ENCODE results near the gene AP2A2. TPM values are rescaled to one million over a fixed set of nuclear protein-coding genes. Genes with fewer than 3 reads are reported as not detected.
A peak's percentile ranks its signal among the peaks of the same experiment; 100 is the strongest.

AP2A2 gene
- total RNA-seq, 1 experiment from 2014 or later, result 123 TPM

- no peak for TF ChIP-seq CTCF (IDR thresholded peaks at IDR 0.05)
- no peak for TF ChIP-seq POLR2AphosphoS5 (IDR thresholded peaks at IDR 0.05; ENCODE audit: low read depth, low read length)
- TF ChIP-seq TCF7L2 (IDR thresholded peaks at IDR 0.05; ENCODE audit: low read depth, low read length), result no peak
- no peak for TF ChIP-seq REST (IDR thresholded peaks at IDR 0.05; ENCODE audit: insufficient read depth in 1 of 2, low read depth in 2 of 2, low read length in 1 of 2)
- TF ChIP-seq SIN3A (IDR thresholded peaks at IDR 0.05; ENCODE audit: borderline replicate concordance, insufficient read depth, low read depth, low read length), result no peak
- ChIA-PET POLR2A (interaction anchor here (0.6 kb wide), 1 partner anchor 205 kb away, joined by 3 read pairs; no protein-coding TSS in a partner anchor), CTCF (interaction anchor here (0.7 to 0.9 kb wide), 2 partner anchors 20 to 212 kb away, joined by 4 to 8 read pairs; no protein-coding TSS in a partner anchor)
- H3K4me3 ChIP-seq (ENCODE audit: low read depth in 2 of 2, low read length in 2 of 2), result no peak overlapping the region
- no peaks in the 10 kb centered on the region for H3K9me3 ChIP-seq (ENCODE audit: control insufficient read depth, insufficient read depth, low read depth, low read length)
- ATAC-seq (no peak), DNase-seq (ENCODE audit: low read depth, low spot score) (no peak)
- intact Hi-C loops (cut with micrococcal nuclease; ENCODE audit: unreplicated experiment) (no loop called here), in situ Hi-C loops (cut with HindIII; ENCODE audit: low pct_unique_long_range_greater_than_20kb, low sequenced_read_pairs) (no loop called here)
- no TSS peak for BruUV-seq (replicated peaks)
- no peak overlapping the region for H3K27ac ChIP-seq (ENCODE audit: low read length)
- no peaks in the 10 kb centered on the region for H3K36me3 ChIP-seq (ENCODE audit: control insufficient read depth, insufficient read depth, low read length)
- peaks cover 12% of the 10 kb centered on the region; the same call in 1 of the 2 replicates for H3K4me1 ChIP-seq (ENCODE audit: control insufficient read depth, insufficient read depth, low read length)
- no peaks in the 10 kb centered on the region for H3K27me3 ChIP-seq (ENCODE audit: control insufficient read depth, insufficient read depth, low read length)
These were observed 124.4 kb downstream of the AP2A2 start for GRCh38 chr11:1049911-1050580.

GRCh38 chr11:1050581-1051355 lies 125.1 kb downstream of the AP2A2 start:
- no peaks in the 10 kb centered on the region for H3K36me3 ChIP-seq (ENCODE audit: control insufficient read depth, insufficient read depth, low read length)
- no TSS peak for BruUV-seq (replicated peaks)
- intact Hi-C loops (cut with micrococcal nuclease; ENCODE audit: unreplicated experiment), result no loop called here
- H3K27ac ChIP-seq (ENCODE audit: low read length), result no peak overlapping the region
- POLR2A ChIA-PET, result interaction anchor here (0.6 kb wide), 1 partner anchor 208 kb away, joined by 3 read pairs; the partner anchor contains the start of genes POLR2L and TSPAN4
- H3K4me1 ChIP-seq (ENCODE audit: control insufficient read depth, insufficient read depth, low read length), result peaks cover 12% of the 10 kb centered on the region; the same call in 1 of the 2 replicates
- CTCF ChIA-PET, result interaction anchor here (0.5 to 1.0 kb wide), 6 partner anchors 11 to 459 kb away, joined by 3 to 8 read pairs (median 4); no protein-coding TSS in a partner anchor
- TF ChIP-seq REST (IDR thresholded peaks at IDR 0.05; ENCODE audit: insufficient read depth in 1 of 2, low read depth in 2 of 2, low read length in 1 of 2), result peak in 1 of 2 experiments; percentile 77; a peak in 2 of 4 replicates
- TF ChIP-seq TCF7L2 (IDR thresholded peaks at IDR 0.05; ENCODE audit: low read depth, low read length), result no peak
- TF ChIP-seq POLR2AphosphoS5 (IDR thresholded peaks at IDR 0.05; ENCODE audit: low read depth, low read length), result peak; percentile 47; the same call in 1 of the 2 replicates
- TF ChIP-seq SIN3A (IDR thresholded peaks at IDR 0.05; ENCODE audit: borderline replicate concordance, insufficient read depth, low read depth, low read length), result no peak
- peak; percentile 100 for TF ChIP-seq CTCF (IDR thresholded peaks at IDR 0.05)
- ATAC-seq (peak; percentile 96), DNase-seq (ENCODE audit: low read depth, low spot score) (peak; percentile 54)
- in situ Hi-C loops (cut with HindIII; ENCODE audit: low pct_unique_long_range_greater_than_20kb, low sequenced_read_pairs), result no loop called here
- H3K27me3 ChIP-seq (ENCODE audit: control insufficient read depth, insufficient read depth, low read length), result no peaks in the 10 kb centered on the region
- H3K4me3 ChIP-seq (ENCODE audit: low read depth in 2 of 2, low read length in 2 of 2), result no peak overlapping the region
- H3K9me3 ChIP-seq (ENCODE audit: control insufficient read depth, insufficient read depth, low read depth, low read length), result no peaks in the 10 kb centered on the region
